HepG2 (cell line): ENCODE data around the gene PCOLCE2. TPM values are rescaled to one million over a fixed set of nuclear protein-coding genes. Genes with fewer than 3 reads are reported as not detected.

Experiments used
- DPF2 ChIP-seq: sonication (generic); formaldehyde crosslinking; IDR thresholded peaks from 2 replicates; pipeline ENCODE4 v1.4.0; 2020; ENCODE audit warnings: mild to moderate bottlenecking, low read depth, missing genetic modification reagents, borderline replicate concordance
- FOSL2 ChIP-seq: sonication (generic); formaldehyde crosslinking; IDR thresholded peaks from 2 replicates; pipeline ENCODE4 v1.4.0; 2020; ENCODE audit warnings: missing genetic modification reagents
- KAT8 ChIP-seq: IDR thresholded peaks from 2 replicates; pipeline ENCODE4 v1.6.1; 2016; ENCODE audit warnings: missing genetic modification reagents, missing compliant biosample characterization
- KDM4B ChIP-seq: sonication (generic); formaldehyde crosslinking; IDR thresholded peaks from 2 replicates; pipeline ENCODE4 v1.4.0; 2020; ENCODE audit warnings: missing genetic modification reagents
- KMT2A ChIP-seq: sonication (generic); formaldehyde crosslinking; IDR thresholded peaks from 2 replicates; pipeline ENCODE4 v1.4.0; 2020; ENCODE audit warnings: missing genetic modification reagents
- MAFG ChIP-seq: sonication (generic); formaldehyde crosslinking; IDR thresholded peaks from 2 replicates; pipeline ENCODE4 v1.5.1; 2020; ENCODE audit warnings: mild to moderate bottlenecking, missing genetic modification reagents
- RARA ChIP-seq: IDR thresholded peaks from 2 replicates; pipeline ENCODE4 v1.6.1; 2016; ENCODE audit warnings: missing genetic modification reagents, missing compliant biosample characterization
- ZNF431 ChIP-seq: sonication (generic); formaldehyde crosslinking; IDR thresholded peaks from 2 replicates; pipeline ENCODE4 v1.9.0; 2022; ENCODE audit warnings: missing genetic modification reagents, low read depth, mild to moderate bottlenecking, borderline replicate concordance
- polyA plus RNA-seq, 8 experiments: library from polyadenylated mRNA; depleted of rRNA in 3 of 8; stranded (reverse) in 7 of 8; unstranded in 1 of 8; fragments of >200 nt; fragmentation: Illumina TruSeq in 4 of 8; extraction: Trizol in 4 of 8; gene quantifications; 2 replicates each; pipeline versions ENCODE4 v1.2.1 to v1.2.3, GENCODE V29; 2011 to 2016; ENCODE audit warnings: low read depth in 4 of 8, missing spikeins in 1 of 8, mixed read lengths in 1 of 8; ENCODE audit not compliant: insufficient read depth in 1 of 8
- total RNA-seq, 5 experiments: library from RNA; depleted of rRNA; stranded (reverse); fragments of >200 nt; fragmentation: Illumina TruSeq; extraction: Trizol; gene quantifications; 2 replicates each; pipeline ENCODE4 v1.2.3, GENCODE V29; 2016; ENCODE audit warnings: low read depth in 1 of 5
- TF ChIP-seq, protein P1 (sequence below): sonication (generic); formaldehyde crosslinking; IDR thresholded peaks from 2 replicates; pipeline ENCODE4 v1.4.0; 2020; ENCODE audit warnings: low read depth, missing genetic modification reagents
- TF ChIP-seq, protein P2 (sequence below): sonication (generic); formaldehyde crosslinking; IDR thresholded peaks from 2 replicates; pipeline ENCODE4 v1.4.0; 2020; ENCODE audit warnings: missing genetic modification reagents, borderline replicate concordance
- TF ChIP-seq, protein P3 (sequence below): sonication (generic); formaldehyde crosslinking; IDR thresholded peaks from 2 replicates; pipeline ENCODE4 v1.5.0; 2020; ENCODE audit warnings: mild to moderate bottlenecking, missing genetic modification reagents, borderline replicate concordance
- TF ChIP-seq, protein P4 (sequence below): sonication (generic); formaldehyde crosslinking; IDR thresholded peaks from 2 replicates; pipeline ENCODE4 v1.8.0; 2022; ENCODE audit warnings: missing genetic modification reagents, mild to moderate bottlenecking, moderate library complexity, borderline replicate concordance
- TF ChIP-seq, protein P5 (sequence below): IDR thresholded peaks from 2 replicates; pipeline ENCODE4 v1.6.1; 2018; ENCODE audit warnings: missing genetic modification reagents

Gene PCOLCE2
- total and polyA plus RNA-seq, 2 of the 13 experiments (the other 11 are each of a cell fraction or from before 2014, with no cell fraction given) = 0.71 to 2.0 TPM

DNA sequence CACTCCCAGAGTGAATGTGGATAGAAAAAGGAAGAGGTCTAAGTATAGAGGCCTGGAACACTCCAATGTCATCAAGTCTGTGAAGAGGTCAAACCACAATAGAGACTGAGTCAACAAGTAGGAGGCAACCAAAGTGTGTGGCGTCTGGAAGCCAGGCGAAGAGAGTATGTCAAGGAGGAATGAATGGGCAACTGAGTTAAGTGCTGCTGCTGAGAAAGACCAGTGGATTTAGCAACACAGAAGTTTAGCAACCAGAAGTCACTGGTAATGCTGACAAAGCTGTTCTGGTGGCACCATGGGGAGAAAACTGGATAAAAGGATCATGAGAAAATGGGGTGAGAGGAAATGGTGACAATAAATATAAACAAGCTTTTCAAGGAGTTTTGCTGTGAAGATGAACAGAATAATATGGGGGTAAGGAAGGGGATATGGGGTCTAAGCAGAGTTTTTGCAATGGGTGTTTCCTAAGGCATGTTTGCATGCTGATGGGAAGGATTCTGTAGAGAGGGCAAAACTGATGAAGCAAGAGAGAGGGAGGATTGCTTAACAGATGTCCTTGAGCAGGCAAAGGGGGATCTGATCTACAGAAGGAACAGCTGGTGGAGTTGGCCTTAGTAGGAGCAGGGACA lies 38.4 kb downstream of the PCOLCE2 start (continued):
- TF ChIP-seq, protein P1, sequence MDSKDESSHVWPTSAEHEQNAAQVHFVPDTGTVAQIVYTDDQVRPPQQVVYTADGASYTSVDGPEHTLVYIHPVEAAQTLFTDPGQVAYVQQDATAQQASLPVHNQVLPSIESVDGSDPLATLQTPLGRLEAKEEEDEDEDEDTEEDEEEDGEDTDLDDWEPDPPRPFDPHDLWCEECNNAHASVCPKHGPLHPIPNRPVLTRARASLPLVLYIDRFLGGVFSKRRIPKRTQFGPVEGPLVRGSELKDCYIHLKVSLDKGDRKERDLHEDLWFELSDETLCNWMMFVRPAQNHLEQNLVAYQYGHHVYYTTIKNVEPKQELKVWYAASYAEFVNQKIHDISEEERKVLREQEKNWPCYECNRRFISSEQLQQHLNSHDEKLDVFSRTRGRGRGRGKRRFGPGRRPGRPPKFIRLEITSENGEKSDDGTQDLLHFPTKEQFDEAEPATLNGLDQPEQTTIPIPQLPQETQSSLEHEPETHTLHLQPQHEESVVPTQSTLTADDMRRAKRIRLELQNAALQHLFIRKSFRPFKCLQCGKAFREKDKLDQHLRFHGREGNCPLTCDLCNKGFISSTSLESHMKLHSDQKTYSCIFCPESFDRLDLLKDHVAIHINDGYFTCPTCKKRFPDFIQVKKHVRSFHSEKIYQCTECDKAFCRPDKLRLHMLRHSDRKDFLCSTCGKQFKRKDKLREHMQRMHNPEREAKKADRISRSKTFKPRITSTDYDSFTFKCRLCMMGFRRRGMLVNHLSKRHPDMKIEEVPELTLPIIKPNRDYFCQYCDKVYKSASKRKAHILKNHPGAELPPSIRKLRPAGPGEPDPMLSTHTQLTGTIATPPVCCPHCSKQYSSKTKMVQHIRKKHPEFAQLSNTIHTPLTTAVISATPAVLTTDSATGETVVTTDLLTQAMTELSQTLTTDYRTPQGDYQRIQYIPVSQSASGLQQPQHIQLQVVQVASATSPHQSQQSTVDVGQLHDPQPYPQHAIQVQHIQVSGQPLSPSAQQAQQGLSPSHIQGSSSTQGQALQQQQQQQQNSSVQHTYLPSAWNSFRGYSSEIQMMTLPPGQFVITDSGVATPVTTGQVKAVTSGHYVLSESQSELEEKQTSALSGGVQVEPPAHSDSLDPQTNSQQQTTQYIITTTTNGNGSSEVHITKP (CRISPR knock-in tag) = 0 out of 2 replicates have a peak, but pooled peaks have one; percentile 65
- TF ChIP-seq KMT2A = peak; percentile 34; the same call in 1 of the 2 replicates
- TF ChIP-seq FOSL2 = peak; percentile 61
- no peak for TF ChIP-seq DPF2 (CRISPR knock-in tag)
- TF ChIP-seq, protein P2, sequence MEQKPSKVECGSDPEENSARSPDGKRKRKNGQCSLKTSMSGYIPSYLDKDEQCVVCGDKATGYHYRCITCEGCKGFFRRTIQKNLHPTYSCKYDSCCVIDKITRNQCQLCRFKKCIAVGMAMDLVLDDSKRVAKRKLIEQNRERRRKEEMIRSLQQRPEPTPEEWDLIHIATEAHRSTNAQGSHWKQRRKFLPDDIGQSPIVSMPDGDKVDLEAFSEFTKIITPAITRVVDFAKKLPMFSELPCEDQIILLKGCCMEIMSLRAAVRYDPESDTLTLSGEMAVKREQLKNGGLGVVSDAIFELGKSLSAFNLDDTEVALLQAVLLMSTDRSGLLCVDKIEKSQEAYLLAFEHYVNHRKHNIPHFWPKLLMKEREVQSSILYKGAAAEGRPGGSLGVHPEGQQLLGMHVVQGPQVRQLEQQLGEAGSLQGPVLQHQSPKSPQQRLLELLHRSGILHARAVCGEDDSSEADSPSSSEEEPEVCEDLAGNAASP (CRISPR knock-in tag) = 0 out of 2 replicates have a peak, but pooled peaks have one; percentile 37
- TF ChIP-seq, protein P3, sequence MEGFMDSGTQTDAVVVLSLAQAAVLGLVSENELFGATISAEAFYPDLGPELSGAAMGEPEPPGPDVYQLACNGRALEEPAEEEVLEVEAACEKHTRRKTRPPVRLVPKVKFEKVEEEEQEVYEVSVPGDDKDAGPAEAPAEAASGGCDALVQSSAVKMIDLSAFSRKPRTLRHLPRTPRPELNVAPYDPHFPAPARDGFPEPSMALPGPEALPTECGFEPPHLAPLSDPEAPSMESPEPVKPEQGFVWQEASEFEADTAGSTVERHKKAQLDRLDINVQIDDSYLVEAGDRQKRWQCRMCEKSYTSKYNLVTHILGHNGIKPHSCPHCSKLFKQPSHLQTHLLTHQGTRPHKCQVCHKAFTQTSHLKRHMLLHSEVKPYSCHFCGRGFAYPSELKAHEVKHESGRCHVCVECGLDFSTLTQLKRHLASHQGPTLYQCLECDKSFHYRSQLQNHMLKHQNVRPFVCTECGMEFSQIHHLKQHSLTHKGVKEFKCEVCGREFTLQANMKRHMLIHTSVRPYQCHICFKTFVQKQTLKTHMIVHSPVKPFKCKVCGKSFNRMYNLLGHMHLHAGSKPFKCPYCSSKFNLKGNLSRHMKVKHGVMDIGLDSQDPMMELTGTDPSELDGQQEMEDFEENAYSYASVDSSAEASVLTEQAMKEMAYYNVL (CRISPR knock-in tag) = peak; percentile 78; the same call in 1 of the 2 replicates
- no peak for TF ChIP-seq ZNF431 (CRISPR knock-in tag)
- TF ChIP-seq, protein P4, sequence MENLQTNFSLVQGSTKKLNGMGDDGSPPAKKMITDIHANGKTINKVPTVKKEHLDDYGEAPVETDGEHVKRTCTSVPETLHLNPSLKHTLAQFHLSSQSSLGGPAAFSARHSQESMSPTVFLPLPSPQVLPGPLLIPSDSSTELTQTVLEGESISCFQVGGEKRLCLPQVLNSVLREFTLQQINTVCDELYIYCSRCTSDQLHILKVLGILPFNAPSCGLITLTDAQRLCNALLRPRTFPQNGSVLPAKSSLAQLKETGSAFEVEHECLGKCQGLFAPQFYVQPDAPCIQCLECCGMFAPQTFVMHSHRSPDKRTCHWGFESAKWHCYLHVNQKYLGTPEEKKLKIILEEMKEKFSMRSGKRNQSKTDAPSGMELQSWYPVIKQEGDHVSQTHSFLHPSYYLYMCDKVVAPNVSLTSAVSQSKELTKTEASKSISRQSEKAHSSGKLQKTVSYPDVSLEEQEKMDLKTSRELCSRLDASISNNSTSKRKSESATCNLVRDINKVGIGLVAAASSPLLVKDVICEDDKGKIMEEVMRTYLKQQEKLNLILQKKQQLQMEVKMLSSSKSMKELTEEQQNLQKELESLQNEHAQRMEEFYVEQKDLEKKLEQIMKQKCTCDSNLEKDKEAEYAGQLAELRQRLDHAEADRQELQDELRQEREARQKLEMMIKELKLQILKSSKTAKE = peak; percentile 39; the same call in 1 of the 2 replicates
- TF ChIP-seq, protein P5, sequence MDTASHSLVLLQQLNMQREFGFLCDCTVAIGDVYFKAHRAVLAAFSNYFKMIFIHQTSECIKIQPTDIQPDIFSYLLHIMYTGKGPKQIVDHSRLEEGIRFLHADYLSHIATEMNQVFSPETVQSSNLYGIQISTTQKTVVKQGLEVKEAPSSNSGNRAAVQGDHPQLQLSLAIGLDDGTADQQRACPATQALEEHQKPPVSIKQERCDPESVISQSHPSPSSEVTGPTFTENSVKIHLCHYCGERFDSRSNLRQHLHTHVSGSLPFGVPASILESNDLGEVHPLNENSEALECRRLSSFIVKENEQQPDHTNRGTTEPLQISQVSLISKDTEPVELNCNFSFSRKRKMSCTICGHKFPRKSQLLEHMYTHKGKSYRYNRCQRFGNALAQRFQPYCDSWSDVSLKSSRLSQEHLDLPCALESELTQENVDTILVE = peak; percentile 76
- TF ChIP-seq KAT8 (CRISPR knock-in tag) = peak; percentile 23; the same call in 1 of the 2 replicates
- peak; percentile 74 for TF ChIP-seq RARA (CRISPR knock-in tag)
- TF ChIP-seq MAFG (CRISPR knock-in tag) = peak; percentile 61; the same call in 1 of the 2 replicates
- TF ChIP-seq KDM4B (CRISPR knock-in tag) = peak; percentile 63; the same call in 1 of the 2 replicates
